GM18868 (cell line): ENCODE results near the gene DQX1.
"Not testable (repeated sequence)": the region's sequence is repeated elsewhere in the genome, so short reads cannot be mapped to it uniquely, and the experiment has no call there.

Experiments
- ATAC-seq: cut with Tn5 transposase; IDR thresholded peaks from one replicate; pipeline ENCODE4 v1.9.1; 2021; ENCODE audit warnings: mild to moderate bottlenecking, moderate library complexity; ENCODE audit not compliant: unreplicated experiment

DQX1 gene

DNA sequence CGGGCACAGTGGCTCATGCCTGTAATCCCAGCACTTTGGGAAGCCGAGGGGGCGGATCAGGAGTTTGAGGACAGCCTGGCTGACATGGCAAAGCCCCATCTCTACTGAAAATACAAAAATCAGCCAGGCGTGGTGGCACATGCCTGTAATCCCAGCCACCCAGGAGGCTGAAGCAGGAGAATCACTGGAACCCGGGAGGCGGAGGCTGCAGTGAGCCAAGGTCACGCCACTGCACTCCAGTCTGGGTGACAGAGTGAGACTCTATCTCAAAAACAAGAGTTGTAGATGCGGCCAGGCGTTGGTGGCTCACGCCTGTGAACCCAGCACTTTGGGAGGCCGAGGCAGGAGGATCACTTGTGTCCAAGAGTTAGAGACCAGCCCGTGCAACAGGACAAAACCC, 55.3 kb downstream of the DQX1 start:
- ATAC-seq: not testable (repeated sequence)
